MG63 (cell line): Measurements from ENCODE around the gene PTPRQ. TPM values are rescaled to one million over a fixed set of nuclear protein-coding genes. Genes with fewer than 3 reads are reported as not detected.
A peak's percentile ranks its signal among the peaks of the same experiment; 100 is the strongest.
"Not testable (repeated sequence)": the region's sequence is repeated elsewhere in the genome, so short reads cannot be mapped to it uniquely, and the experiment has no call there.

Experiments used
- DNase-seq: peaks from one replicate; pipeline ENCODE4 v3.0.0-alpha.2; 2020
- H3K27me3 ChIP-seq: fragments of 250-450 bp; sonication (Bioruptor Pico); 2 replicates; pipeline ENCODE4 v1.5.1; 2020; ENCODE audit warnings: mild to moderate bottlenecking, moderate library complexity
- H3K36me3 ChIP-seq: fragments of 250-450 bp; sonication (Bioruptor Pico); 2 replicates; pipeline ENCODE4 v1.5.1; 2020; ENCODE audit warnings: mild to moderate bottlenecking, moderate library complexity
- H3K4me3 ChIP-seq: fragments of 250-450 bp; sonication (Bioruptor Pico); 2 replicates; pipeline ENCODE4 v1.5.1; 2020; ENCODE audit warnings: mild to moderate bottlenecking, moderate library complexity
- H3K9me3 ChIP-seq: fragments of 250-450 bp; sonication (Bioruptor Pico); 2 replicates; pipeline ENCODE4 v1.5.1; 2020; ENCODE audit warnings: mild to moderate bottlenecking, moderate library complexity
- total RNA-seq: library from RNA; depleted of rRNA; stranded (reverse); fragments of >200 nt; shearing (Covaris generic); gene quantifications from 2 replicates; pipeline ENCODE4 v1.2.3, GENCODE V29; 2014; ENCODE audit warnings: low replicate concordance

Gene PTPRQ
- total RNA-seq, 1 experiment from 2014 or later, result 4.0 TPM

DNA sequence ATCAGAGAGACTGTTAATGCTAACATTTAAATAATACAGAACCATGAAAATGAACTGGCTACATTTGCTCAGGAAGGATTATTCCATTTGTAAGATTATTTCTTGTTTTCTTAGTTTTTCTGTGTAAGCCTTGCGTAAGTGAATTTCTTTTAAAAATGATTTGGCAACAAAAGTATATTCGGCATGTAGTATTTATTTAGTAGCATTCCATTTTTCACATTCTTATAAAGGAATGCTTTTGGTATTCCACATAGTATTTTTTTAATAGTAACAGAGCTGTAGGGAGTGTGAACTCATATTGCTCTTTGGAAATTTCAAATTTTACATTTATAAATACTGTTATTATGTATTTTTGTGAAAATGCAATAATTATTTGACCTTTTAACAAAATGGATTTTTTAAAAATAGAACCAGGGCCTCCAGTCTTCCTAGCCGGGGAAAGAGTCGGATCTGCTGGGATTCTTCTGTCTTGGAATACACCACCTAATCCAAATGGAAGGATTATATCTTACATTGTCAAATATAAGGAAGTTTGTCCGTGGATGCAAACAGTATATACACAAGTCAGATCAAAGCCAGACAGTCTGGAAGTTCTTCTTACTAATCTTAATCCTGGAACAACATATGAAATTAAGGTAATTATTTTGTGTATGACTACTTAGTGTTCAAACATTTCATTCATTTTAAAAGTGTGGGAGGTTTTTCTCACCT lies 1.2 kb downstream of the PTPRQ start:
- no peak for DNase-seq
- H3K4me3 ChIP-seq, result no peak overlapping the region
- no peaks in the 10 kb centered on the region for H3K27me3 ChIP-seq
- peaks cover 19% of the 10 kb centered on the region for H3K36me3 ChIP-seq
- peaks cover 16% of the 10 kb centered on the region for H3K9me3 ChIP-seq

DNA sequence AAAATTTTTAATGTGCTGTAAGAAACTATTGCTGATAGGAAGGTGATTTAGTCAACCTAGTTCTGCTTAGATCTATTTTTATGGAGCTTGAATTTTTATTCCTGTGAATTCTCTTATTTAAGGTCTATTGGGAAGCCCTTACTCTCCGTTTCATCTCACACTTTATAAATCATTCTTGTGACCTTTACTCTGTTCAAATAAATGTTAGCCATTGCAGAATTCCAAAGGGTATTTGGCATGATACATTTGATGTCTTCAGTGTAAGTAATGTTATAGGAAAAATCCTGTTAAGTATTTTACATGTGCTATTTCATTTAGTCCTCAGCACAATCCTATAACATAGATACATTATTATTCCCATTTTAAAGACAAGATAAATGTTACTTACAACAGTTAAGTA lies 12.5 kb downstream of the PTPRQ start:
- no peak for DNase-seq
- peaks cover 3% of the 10 kb centered on the region for H3K9me3 ChIP-seq
- no peaks in the 10 kb centered on the region for H3K27me3 ChIP-seq
- H3K36me3 ChIP-seq, result peaks cover 31% of the 10 kb centered on the region
- no peak overlapping the region for H3K4me3 ChIP-seq

DNA sequence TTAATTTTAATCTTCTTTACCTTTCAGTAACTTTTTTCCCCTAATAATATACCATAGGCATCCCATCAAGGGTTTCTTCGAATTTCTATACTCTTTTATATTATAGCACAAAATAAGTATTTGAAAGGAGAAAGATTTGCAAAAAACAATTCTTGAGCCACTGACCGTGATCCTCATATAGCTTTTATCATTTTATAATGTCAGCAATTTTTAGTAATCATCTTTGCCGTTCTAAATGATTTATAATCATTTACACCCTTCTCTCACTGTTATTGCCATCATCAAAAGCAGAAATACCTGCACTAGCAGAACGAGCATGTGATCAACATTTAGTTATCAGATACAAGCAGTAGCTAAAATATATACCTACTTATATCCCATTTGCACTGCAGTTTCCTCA lies 16.9 kb downstream of the PTPRQ start:
- DNase-seq, result no peak
- no peak overlapping the region for H3K4me3 ChIP-seq
- H3K27me3 ChIP-seq, result no peaks in the 10 kb centered on the region
- H3K9me3 ChIP-seq, result peaks cover 2% of the 10 kb centered on the region; the same call in 1 of the 2 replicates
- peaks cover 24% of the 10 kb centered on the region for H3K36me3 ChIP-seq

DNA sequence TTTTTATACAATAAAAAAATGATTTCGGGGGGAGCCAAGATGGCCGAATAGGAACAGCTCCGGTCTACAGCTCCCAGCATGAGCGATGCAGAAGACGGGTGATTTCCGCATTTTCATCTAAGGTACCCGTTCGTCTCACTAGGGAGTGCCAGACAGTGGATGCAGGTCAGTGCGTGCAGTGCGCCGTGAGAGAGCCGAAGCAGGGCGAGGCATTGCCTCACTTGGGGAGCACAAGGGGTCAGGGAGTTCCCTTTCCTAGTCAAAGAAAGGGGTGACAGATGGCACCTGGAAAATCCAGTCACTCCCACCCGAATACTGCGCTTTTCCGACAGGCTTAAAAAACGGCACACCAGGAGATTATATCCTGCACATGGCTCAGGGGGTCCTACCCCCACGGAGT lies 17.8 kb downstream of the PTPRQ start:
- not testable (repeated sequence) for H3K27me3 ChIP-seq, DNase-seq, H3K9me3 ChIP-seq

DNA sequence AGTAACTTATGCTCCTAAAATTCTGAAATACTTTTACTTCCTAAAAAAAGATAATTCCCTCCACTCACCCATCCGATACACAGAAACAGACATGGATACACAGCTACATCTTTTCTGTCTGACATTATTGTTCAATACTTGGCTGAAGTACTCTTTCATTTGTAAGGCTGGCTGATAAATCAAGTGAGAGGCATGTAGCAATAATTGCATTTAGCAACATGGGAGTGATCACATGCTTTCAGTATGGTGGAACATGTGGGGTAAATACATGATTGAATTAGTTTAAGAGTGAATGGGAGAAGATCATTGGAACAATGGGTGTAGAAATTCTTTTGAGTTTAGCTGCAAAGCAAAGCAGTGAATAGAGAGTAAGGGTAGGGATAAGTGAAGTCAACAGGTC lies 25.6 kb downstream of the PTPRQ start:
- DNase-seq, result no peak
- Histone ChIP-seq H3K9me3 (no peaks in the 10 kb centered on the region; the same call in 1 of the 2 replicates), H3K36me3 (peaks cover 19% of the 10 kb centered on the region), H3K4me3 (no peak overlapping the region), H3K27me3 (no peaks in the 10 kb centered on the region)

More for the DNA sequence above, 17.8 kb downstream of the PTPRQ start:
- H3K36me3 ChIP-seq, result peaks cover 24% of the 10 kb centered on the region
- not testable (repeated sequence) for H3K4me3 ChIP-seq

DNA sequence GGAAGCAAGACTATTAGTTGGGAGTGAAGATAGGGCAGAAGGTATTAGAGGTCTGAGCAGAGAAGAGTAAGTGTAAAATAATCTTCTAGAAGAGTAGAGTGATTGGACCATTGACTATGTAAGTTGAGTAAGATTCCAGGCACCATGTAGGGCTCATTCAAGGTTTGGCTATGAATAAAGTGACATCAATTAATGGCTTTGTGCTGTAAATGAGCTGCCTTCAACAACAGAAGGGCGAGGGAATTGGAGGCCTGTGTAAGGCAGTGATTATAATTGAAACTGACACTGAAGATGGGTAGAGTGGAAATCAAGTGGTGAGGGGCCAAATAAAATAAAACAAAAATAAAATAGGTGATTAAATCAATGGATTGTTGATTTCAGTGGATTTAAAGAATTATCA lies 26.4 kb downstream of the PTPRQ start:
- Histone ChIP-seq H3K36me3 (peaks cover 19% of the 10 kb centered on the region), H3K4me3 (no peak overlapping the region), H3K9me3 (no peaks in the 10 kb centered on the region; the same call in 1 of the 2 replicates), H3K27me3 (no peaks in the 10 kb centered on the region)
- no peak for DNase-seq

DNA sequence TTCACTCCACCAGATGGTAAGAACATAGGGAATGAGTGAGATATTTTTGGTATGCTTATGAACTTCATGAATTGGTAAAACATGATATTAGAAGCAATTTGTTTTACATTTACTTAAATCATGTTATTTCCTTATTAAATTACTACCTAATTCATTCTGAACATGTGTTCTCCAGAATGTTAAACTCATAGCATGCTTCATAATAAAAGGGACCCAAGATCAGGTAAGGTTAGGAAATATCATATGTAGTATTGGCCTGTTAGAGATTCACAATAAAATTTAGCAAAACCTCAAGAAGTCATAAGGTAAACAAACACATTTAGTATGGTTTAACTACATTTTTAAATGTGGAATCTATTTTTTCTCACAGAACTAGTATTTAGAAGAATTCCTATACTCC lies 28.2 kb downstream of the PTPRQ start:
- DNase-seq, result no peak
- Histone ChIP-seq H3K36me3 (peaks cover 19% of the 10 kb centered on the region), H3K27me3 (no peaks in the 10 kb centered on the region), H3K9me3 (no peaks in the 10 kb centered on the region; the same call in 1 of the 2 replicates), H3K4me3 (no peak overlapping the region)

DNA sequence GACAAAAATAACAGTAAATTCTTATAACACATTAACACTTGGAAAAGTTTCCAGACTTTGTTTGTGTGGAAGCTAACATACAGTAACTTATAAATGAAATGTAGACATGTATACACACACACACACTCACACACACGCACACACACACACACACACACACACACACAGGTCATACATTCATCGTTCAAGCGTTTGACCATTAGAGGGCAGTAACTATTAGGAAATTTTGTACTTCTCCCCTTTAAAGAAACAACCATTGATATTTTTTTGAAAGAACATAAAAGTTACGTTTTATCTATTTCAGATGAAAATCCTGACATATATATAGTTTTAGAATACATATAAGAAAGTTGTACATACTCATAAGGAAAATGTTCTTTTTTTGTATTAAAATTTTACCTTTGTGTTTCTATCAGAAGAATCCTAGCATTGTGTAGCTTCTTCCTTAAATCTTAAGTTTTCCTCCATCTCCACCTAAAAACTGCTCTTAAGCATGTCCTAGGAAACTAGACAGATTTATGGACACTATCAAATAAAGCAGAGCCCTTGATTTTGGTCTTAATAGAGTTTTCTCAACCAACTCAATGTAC lies 29.0 kb downstream of the PTPRQ start:
- H3K36me3 ChIP-seq, result peaks cover 19% of the 10 kb centered on the region
- H3K4me3 ChIP-seq, result no peak overlapping the region
- H3K9me3 ChIP-seq, result no peaks in the 10 kb centered on the region; the same call in 1 of the 2 replicates
- DNase-seq, result peak; percentile 5
- H3K27me3 ChIP-seq, result no peaks in the 10 kb centered on the region

DNA sequence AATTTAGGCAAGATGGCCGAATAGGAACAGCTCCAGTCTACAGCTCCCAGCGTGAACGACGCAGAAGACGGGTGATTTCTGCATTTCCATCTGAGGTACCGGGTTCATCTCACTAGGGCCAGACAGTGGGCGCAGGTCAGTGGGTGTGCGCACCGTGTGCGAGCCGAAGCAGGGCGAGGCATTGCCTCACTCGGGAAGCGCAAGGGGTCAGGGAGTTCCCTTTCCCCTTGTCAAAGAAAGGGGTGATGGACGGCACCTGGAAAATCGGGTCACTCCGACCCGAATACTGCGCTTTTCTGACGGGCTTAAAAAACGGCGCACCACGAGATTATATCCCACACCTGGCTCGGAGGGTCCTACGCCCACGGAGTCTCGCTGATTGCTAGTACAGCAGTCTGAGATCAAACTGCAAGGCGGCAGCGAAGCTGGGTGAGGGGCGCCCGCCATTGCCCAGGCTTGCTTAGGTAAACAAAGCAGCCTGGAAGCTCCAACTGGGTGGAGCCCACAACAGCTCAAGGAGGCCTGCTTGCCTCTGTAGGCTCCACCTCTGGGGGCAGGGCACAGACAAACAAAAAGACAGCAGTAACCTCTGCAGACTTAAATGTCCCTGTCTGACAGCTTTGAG lies 33.6 kb downstream of the PTPRQ start:
- H3K27me3 ChIP-seq, H3K36me3 ChIP-seq, H3K4me3 ChIP-seq, H3K9me3 ChIP-seq, DNase-seq: not testable (repeated sequence)

DNA sequence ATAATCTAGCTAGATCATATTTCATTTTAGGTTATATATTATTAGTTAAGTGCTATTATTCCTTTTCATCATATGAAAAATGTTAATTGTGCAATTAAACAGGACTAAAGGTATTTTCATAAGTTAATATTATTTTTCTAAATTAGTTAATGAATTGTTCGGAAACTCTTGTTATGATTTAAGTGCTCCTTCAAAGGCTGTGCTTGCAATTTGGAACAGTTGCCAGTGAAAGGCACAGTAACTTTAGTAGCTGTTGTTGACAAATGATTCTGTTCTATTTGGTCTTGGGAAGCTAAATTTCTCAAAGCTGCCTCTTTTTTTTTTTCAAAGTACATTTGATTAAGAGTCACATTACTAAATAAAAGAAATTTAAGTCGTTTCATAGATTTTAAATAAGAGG lies 40.7 kb downstream of the PTPRQ start:
- Histone ChIP-seq H3K36me3 (peaks cover 38% of the 10 kb centered on the region), H3K27me3 (no peaks in the 10 kb centered on the region), H3K4me3 (no peak overlapping the region), H3K9me3 (no peaks in the 10 kb centered on the region)
- DNase-seq, result no peak

DNA sequence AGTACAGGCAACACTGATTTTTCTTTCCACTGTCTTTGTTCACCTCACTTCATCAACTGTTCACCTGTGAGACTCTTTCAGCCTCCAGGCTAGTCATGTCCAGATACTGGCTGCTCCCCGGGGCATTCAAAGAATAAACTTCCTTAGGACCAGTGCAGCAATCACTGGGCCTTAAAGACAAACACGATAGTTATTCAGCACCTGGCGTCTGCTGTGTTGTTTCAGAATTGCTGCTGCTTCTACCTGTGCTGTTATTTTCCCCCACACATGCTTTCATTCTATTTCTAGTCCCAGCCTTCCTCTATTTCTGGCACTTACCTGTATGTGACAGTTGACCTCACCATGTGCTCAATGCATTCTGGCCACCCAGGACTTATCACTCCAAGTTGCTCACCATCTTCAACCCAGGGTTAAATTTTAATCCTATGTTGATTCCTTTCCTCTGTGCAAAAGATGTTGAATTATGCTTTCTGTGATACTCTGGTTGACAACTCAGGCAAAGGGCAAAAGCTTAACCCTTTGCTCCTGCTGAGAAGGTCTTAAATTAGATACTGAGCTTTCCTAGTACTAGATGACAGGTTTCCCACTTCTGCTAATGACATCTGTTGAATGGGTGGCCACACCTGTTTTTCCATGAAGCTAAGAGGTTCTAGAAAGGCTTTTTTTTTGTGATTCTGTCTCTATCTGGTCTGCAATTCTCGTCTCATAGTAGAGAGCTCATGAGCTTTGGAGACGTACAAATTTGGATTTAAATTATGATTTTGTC lies 41.4 kb downstream of the PTPRQ start:
- Histone ChIP-seq H3K9me3 (no peaks in the 10 kb centered on the region), H3K36me3 (peaks cover 44% of the 10 kb centered on the region), H3K4me3 (no peak overlapping the region), H3K27me3 (no peaks in the 10 kb centered on the region)
- no peak for DNase-seq

DNA sequence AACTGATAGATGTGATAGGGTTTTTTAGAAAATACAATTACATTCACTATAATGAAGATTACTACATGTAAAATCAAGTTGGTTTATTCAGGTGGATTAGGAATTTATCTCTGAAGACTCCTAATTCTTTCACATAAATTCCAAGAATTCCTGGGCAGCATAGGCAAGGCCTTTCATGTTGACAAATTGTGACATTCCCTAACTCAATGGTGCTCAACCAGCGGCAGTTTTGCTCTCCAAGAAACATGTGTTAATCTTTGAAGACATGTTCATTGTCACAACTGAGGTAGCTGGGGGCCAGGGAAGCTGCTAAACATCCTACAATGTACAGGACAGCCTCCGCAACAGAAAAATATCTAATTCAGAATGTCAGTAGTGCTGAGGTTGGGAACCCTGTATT lies 46.3 kb downstream of the PTPRQ start:
- H3K27me3 ChIP-seq, result no peaks in the 10 kb centered on the region
- DNase-seq, result no peak
- no peak overlapping the region for H3K4me3 ChIP-seq
- no peaks in the 10 kb centered on the region for H3K9me3 ChIP-seq
- H3K36me3 ChIP-seq, result peaks cover 72% of the 10 kb centered on the region

DNA sequence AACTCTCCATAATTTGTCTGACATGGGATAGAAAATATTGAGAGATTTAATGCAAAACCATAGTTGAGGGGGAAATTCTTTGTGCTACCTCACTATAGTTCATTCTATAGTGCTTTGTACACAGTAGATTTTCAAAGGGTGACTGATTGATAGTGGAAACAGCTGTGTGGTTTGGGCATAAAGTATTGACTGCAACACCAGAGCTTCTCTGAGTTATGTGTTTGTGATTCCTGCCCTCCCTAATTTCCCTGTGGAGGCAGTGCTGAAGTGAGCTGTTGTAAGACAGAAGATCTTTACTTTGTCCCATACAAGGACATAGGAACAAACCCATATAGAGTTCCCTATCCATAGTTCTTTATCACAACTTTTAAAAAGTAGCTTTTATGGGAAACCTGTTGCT lies 47.1 kb downstream of the PTPRQ start:
- H3K4me3 ChIP-seq, result no peak overlapping the region
- no peaks in the 10 kb centered on the region for H3K9me3 ChIP-seq
- no peaks in the 10 kb centered on the region for H3K27me3 ChIP-seq
- no peak for DNase-seq
- peaks cover 76% of the 10 kb centered on the region for H3K36me3 ChIP-seq

DNA sequence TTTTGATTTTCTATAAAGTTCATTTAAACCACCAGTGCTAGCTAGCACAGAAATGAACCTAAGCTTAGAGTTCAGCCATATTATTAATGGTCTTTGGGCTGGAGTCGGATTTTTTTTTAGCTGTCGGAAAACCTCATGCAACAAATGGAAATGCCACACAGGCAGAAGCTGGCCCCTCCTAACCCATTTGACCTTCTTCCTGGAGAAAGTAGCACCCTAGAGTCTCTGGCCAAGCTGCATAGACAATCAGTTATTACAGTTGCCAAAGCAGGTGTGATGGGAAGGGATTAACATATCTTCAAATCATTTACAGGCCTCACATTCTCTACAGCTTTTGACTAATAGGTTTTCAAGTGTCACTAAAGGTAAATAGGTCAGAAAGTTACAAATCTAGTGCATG lies 49.4 kb downstream of the PTPRQ start:
- H3K4me3 ChIP-seq, result no peak overlapping the region
- peaks cover 73% of the 10 kb centered on the region for H3K36me3 ChIP-seq
- no peaks in the 10 kb centered on the region for H3K27me3 ChIP-seq
- H3K9me3 ChIP-seq, result no peaks in the 10 kb centered on the region
- DNase-seq, result no peak

DNA sequence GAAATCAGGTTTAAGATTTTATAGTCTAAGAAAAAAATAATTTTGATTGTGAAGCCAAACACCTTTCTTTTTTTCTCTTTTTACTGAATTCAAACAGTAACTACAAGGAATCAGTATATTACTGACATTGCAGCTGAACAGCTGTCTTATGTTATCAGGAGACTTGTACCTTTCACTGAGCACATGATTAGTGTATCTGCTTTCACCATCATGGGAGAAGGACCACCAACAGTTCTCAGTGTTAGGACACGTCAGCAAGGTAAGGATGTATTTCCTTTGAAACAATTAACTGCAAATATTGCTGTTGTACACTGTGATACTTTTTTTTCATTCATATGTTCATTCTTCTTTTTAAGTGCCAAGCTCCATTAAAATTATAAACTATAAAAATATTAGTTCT lies 50.8 kb downstream of the PTPRQ start:
- H3K9me3 ChIP-seq, result no peaks in the 10 kb centered on the region
- no peak for DNase-seq
- no peak overlapping the region for H3K4me3 ChIP-seq
- peaks cover 68% of the 10 kb centered on the region for H3K36me3 ChIP-seq
- no peaks in the 10 kb centered on the region for H3K27me3 ChIP-seq

DNA sequence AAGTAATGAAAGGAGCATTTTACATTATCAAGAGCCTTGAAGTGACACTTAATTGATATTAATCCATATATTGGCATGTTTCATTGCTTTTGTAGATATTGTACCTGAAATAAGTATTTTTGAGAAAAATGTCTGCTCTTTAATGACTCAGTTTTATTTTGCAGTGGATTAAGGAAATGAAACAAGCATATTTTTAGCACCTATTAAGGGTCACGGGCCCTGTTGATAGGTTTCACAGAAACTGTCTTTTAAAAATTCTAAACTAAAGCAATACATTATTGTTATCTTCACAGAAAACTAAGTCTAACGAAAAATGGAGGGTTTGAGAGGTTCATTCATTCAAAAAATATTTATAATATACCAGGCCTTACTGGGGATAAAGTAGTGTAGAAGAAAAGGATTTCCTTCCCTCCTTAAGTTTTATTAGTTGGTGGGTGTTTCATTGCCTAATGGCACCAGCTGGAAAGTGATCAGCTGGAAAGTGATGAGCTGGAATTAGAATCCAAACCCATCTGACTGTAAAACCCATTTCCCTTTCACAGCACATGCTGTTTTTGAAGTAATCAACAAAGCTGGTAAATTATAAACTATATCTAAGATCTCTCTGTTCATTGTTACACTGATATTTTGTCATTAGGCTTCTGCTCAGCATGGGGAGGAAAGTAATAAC lies 54.2 kb downstream of the PTPRQ start:
- Histone ChIP-seq H3K36me3 (peaks cover 72% of the 10 kb centered on the region), H3K9me3 (no peaks in the 10 kb centered on the region), H3K4me3 (no peak overlapping the region), H3K27me3 (no peaks in the 10 kb centered on the region)
- no peak for DNase-seq
